ENCODE measurements around the gene ZGPAT.

DNA sequence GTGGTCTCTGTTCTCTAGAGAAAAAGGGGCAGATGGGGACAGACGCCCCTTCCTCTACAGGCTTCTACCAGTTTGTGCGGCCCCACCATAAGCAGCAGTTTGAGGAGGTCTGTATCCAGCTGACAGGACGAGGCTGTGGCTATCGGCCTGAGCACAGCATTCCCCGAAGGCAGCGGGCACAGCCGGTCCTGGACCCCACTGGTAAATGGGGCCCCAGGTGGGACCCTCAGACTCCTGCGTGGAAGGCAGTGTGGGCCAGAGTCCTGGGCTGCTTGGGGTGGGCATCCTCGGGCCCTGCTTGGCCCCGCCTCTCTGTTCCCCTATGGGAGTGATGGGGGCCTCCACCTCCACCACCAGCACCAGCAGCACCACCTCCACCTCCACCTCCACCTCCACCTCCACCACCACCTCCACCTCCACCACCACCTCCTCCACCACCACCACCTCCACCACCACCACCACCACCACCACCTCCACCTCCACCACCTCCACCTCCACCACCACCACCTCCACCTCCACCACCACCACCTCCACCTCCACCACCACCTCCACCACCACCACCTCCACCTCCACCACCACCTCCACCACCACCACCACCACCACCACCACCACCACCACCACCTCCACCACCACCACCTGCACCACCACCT is 14.6 kb upstream of the ZGPAT start:
- TF ChIP-seq, protein P1, sequence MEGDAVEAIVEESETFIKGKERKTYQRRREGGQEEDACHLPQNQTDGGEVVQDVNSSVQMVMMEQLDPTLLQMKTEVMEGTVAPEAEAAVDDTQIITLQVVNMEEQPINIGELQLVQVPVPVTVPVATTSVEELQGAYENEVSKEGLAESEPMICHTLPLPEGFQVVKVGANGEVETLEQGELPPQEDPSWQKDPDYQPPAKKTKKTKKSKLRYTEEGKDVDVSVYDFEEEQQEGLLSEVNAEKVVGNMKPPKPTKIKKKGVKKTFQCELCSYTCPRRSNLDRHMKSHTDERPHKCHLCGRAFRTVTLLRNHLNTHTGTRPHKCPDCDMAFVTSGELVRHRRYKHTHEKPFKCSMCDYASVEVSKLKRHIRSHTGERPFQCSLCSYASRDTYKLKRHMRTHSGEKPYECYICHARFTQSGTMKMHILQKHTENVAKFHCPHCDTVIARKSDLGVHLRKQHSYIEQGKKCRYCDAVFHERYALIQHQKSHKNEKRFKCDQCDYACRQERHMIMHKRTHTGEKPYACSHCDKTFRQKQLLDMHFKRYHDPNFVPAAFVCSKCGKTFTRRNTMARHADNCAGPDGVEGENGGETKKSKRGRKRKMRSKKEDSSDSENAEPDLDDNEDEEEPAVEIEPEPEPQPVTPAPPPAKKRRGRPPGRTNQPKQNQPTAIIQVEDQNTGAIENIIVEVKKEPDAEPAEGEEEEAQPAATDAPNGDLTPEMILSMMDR (IDR thresholded peaks at IDR 0.05; ENCODE audit: low read depth, low read length) = no peak
- no peak for TF ChIP-seq EZH2phosphoT487 (IDR thresholded peaks at IDR 0.05; ENCODE audit: low read depth)
